ENCODE results near the gene LCN6. TPM values are rescaled to one million over a fixed set of nuclear protein-coding genes. Genes with fewer than 3 reads are reported as not detected.

The LCN6 gene
- total and polyA plus RNA-seq, 2 donors (not counting 1 experiment from before 2014, with no cell fraction given), result 0.18 TPM; not detected in 1

GRCh38 chr9:136792321-136793085 lies 44.2 kb upstream of the LCN6 start:
- Mint-ChIP-seq H3K9me3 (ENCODE audit: insufficient read depth) (no peaks in the 10 kb centered on the region), H3K27me3 (peaks cover 6% of the 10 kb centered on the region), H3K4me3 (peak overlapping the region; percentile 87), H3K27ac (peak overlapping the region; percentile 79), H3K4me1 (peaks cover 23% of the 10 kb centered on the region)
- H3K79me2 ChIP-seq (ENCODE audit: control insufficient read depth, insufficient read depth, low read length), result peaks cover 4% of the 10 kb centered on the region
- H3K4me1 ChIP-seq (ENCODE audit: control insufficient read depth in 2 of 2, insufficient read depth in 2 of 2, low read length in 2 of 2), result peaks cover 18 to 25% of the 10 kb centered on the region in 2 donors
- peaks cover 0 to 4% of the 10 kb centered on the region in 2 experiments for H3K36me3 ChIP-seq (replicated peaks in 1 of 2; ENCODE audit: control extremely low read depth in 1 of 2, control insufficient read depth in 1 of 2, extremely low read depth in 1 of 2, insufficient read depth in 2 of 2, low read length in 1 of 2)
- peak; percentile 26 for DNase-seq
- H3K9me3 ChIP-seq (ENCODE audit: control extremely low read depth in 1 of 3, control insufficient read depth in 2 of 3, insufficient read depth in 1 of 3, low read length in 2 of 3), result no peaks in the 10 kb centered on the region
- H4K20me1 ChIP-seq (ENCODE audit: control insufficient read depth, insufficient read depth, low read length, poor library complexity, severe bottlenecking), result peaks cover 12% of the 10 kb centered on the region
- no peak overlapping the region for H2AFZ ChIP-seq (ENCODE audit: insufficient read depth, low read depth, low read length, poor library complexity, severe bottlenecking)
- ChIA-PET CTCF (interaction anchor here (0.8 to 10.5 kb wide), 7 partner anchors 10 to 254 kb away, joined by 3 to 106 read pairs (median 5); partner anchors contain the start of genes AJM1 and RABL6), POLR2A (no interaction called here)
- peak overlapping the region in 1 of 5 experiments; percentile 84 for H3K4me3 ChIP-seq (ENCODE audit: control extremely low read depth in 1 of 5, extremely low read depth in 1 of 5, insufficient read depth in 1 of 5, low read depth in 2 of 5, low read length in 4 of 5)
- peak overlapping the region in 1 of 2 donors; percentile 99 for H3K27ac ChIP-seq (ENCODE audit: low read length in 2 of 2)
- TF ChIP-seq, protein P1, sequence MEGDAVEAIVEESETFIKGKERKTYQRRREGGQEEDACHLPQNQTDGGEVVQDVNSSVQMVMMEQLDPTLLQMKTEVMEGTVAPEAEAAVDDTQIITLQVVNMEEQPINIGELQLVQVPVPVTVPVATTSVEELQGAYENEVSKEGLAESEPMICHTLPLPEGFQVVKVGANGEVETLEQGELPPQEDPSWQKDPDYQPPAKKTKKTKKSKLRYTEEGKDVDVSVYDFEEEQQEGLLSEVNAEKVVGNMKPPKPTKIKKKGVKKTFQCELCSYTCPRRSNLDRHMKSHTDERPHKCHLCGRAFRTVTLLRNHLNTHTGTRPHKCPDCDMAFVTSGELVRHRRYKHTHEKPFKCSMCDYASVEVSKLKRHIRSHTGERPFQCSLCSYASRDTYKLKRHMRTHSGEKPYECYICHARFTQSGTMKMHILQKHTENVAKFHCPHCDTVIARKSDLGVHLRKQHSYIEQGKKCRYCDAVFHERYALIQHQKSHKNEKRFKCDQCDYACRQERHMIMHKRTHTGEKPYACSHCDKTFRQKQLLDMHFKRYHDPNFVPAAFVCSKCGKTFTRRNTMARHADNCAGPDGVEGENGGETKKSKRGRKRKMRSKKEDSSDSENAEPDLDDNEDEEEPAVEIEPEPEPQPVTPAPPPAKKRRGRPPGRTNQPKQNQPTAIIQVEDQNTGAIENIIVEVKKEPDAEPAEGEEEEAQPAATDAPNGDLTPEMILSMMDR (IDR thresholded peaks at IDR 0.05), result no peak
- TF ChIP-seq EZH2 (IDR thresholded peaks at IDR 0.05; ENCODE audit: borderline replicate concordance, insufficient read depth, low read depth, low read length, poor library complexity, severe bottlenecking), result no peak
- ATAC-seq (ENCODE audit: low read depth), result no peak
- H3K9ac ChIP-seq (ENCODE audit: low read length), result no peak overlapping the region
- WGBS (ENCODE audit: insufficient coverage), result 84% methylated on average over 14 of the region's 15 CpGs
- intact Hi-C loops (cut with micrococcal nuclease), result loop anchor here (10.0 kb wide), 1 partner anchor 662 kb away; the partner anchor contains the start of gene NSMF
- H3K4me2 ChIP-seq (replicated peaks; ENCODE audit: low read depth, low read length, poor library complexity, severe bottlenecking), result peak overlapping the region; percentile 100
- peaks cover 0 to 3% (median 0%) of the 10 kb centered on the region in 4 experiments for H3K27me3 ChIP-seq (replicated peaks in 1 of 4; ENCODE audit: control extremely low read depth in 1 of 4, control insufficient read depth in 3 of 4, insufficient read depth in 4 of 4, low read length in 3 of 4)
